Fibroblast of lung (primary cell): ENCODE measurements around the gene KCTD13. TPM values are rescaled to one million over a fixed set of nuclear protein-coding genes. Genes with fewer than 3 reads are reported as not detected.

Experiments
- DNase-seq, 2 donors: peaks; one replicate each; pipeline versions ENCODE4 v3.0.0 to v3.0.0-alpha.2; 2010; ENCODE audit warnings: low read depth in 2 of 2
- H2AFZ ChIP-seq: 2 replicates; pipeline ENCODE4 v1.5.1; 2012; ENCODE audit warnings: low read length, control low read depth, inconsistent platforms
- H3K27ac ChIP-seq: 2 replicates; pipeline ENCODE4 v1.5.1; 2011; ENCODE audit warnings: low read length, control low read depth; ENCODE audit not compliant: insufficient read depth
- H3K27me3 ChIP-seq: 2 replicates; pipeline ENCODE4 v1.5.1; 2011; ENCODE audit warnings: mild to moderate bottlenecking, low read length; ENCODE audit not compliant: control insufficient read depth, insufficient read depth
- H3K36me3 ChIP-seq: 2 replicates; pipeline ENCODE4 v1.5.1; 2011; ENCODE audit warnings: low read length; ENCODE audit not compliant: control insufficient read depth, insufficient read depth
- H3K4me1 ChIP-seq: 2 replicates; pipeline ENCODE4 v1.5.1; 2011; ENCODE audit warnings: low read length; ENCODE audit not compliant: control insufficient read depth, insufficient read depth; ENCODE audit errors: extremely low read depth
- H3K4me2 ChIP-seq: 2 replicates; pipeline ENCODE4 v1.5.1; 2011; ENCODE audit warnings: low read length, control low read depth; ENCODE audit not compliant: insufficient read depth; ENCODE audit errors: extremely low read depth
- H3K4me3 ChIP-seq, 4 experiments: fragments of 200-600 bp in 1 of 4; sonication (generic) in 1 of 4; replicated peaks in 1 of 4; 2 replicates each; pipeline ENCODE4 v1.5.1; 2011 to 2016; ENCODE audit warnings: low read length in 4 of 4, low read depth in 3 of 4, mild to moderate bottlenecking in 3 of 4, control low read depth in 2 of 4, inconsistent platforms in 1 of 4, mixed read lengths in 1 of 4; ENCODE audit not compliant: insufficient read depth in 1 of 4; ENCODE audit errors: control extremely low read depth in 1 of 4
- H3K79me2 ChIP-seq: 2 replicates; pipeline ENCODE4 v1.5.1; 2012; ENCODE audit warnings: mild to moderate bottlenecking, low read length, inconsistent platforms; ENCODE audit not compliant: control insufficient read depth, insufficient read depth
- H3K9ac ChIP-seq: 2 replicates; pipeline ENCODE4 v1.5.1; 2011; ENCODE audit warnings: mild to moderate bottlenecking, low read length, control low read depth; ENCODE audit not compliant: insufficient read depth
- H3K9me3 ChIP-seq: 2 replicates; pipeline ENCODE4 v1.5.1; 2012; ENCODE audit warnings: low read depth, low read length; ENCODE audit not compliant: control insufficient read depth, insufficient read depth
- H4K20me1 ChIP-seq: 2 replicates; pipeline ENCODE4 v1.5.1; 2011; ENCODE audit warnings: low read length; ENCODE audit not compliant: control insufficient read depth, insufficient read depth; ENCODE audit errors: extremely low read depth
- EZH2 ChIP-seq: IDR thresholded peaks from 2 replicates; pipeline ENCODE4 v1.5.1; 2012; ENCODE audit warnings: low read length, control low read depth, mild to moderate bottlenecking; ENCODE audit errors: missing control alignments
- polyA plus RNA-seq, 2 donors: library from polyadenylated mRNA; depleted of rRNA in 1 of 2; stranded (reverse) in 1 of 2; unstranded in 1 of 2; fragments of >200 nt; gene quantifications; 2 replicates each; pipeline ENCODE4 v1.2.1, GENCODE V29; 2011 to 2012; ENCODE audit warnings: missing spikeins in 1 of 2
- total RNA-seq: library from RNA; depleted of rRNA; stranded (reverse); fragments of >200 nt; gene quantifications from 2 replicates; pipeline ENCODE4 v1.2.1, GENCODE V29; 2014
- TF ChIP-seq, protein P1 (sequence below), 2 donors: IDR thresholded peaks in 1 of 2; conservative IDR thresholded peaks in 1 of 2; 1 replicate in 1 of 2; 2 replicates in 1 of 2; pipeline ENCODE4 v1.5.1; 2011 to 2012; ENCODE audit warnings: low read length in 2 of 2, control low read depth in 1 of 2, inconsistent platforms in 1 of 2, low read depth in 1 of 2, mild to moderate bottlenecking in 1 of 2

KCTD13 gene
- total and polyA plus RNA-seq, 2 donors (not counting 1 experiment from before 2014, with no cell fraction given): 5.9 to 6.3 TPM

DNA sequence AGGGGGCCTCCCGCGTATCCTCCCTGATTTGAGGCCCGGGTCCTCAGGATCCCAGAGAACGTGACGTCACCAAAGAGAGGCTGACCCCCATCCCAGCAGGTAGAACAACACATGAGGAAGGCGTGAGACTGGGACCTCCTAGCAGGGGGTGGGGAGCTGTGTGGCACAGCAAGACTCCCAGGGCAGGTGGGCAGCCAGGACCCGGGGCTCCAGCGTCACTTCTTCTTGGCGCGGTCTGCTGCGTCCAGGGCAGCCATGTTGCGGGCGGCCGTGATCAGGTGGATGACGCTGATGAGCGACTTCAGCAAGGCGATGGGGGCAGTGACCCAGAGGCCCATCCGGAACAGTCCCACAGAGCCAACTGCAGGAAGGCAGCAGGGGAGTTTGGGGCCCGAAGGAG is 67.1 kb downstream of the KCTD13 start:
- Histone ChIP-seq H3K27me3 (no peaks in the 10 kb centered on the region), H3K9ac (no peak overlapping the region), H3K27ac (no peak overlapping the region), H4K20me1 (no peaks in the 10 kb centered on the region), H3K79me2 (peaks cover 14% of the 10 kb centered on the region), H2AFZ (no peak overlapping the region), H3K9me3 (no peaks in the 10 kb centered on the region), H3K4me1 (no peaks in the 10 kb centered on the region), H3K36me3 (peaks cover 9% of the 10 kb centered on the region), H3K4me3 (no peak overlapping the region), H3K4me2 (no peak overlapping the region)
- no peak for DNase-seq
- TF ChIP-seq EZH2: no peak
- TF ChIP-seq, protein P1, sequence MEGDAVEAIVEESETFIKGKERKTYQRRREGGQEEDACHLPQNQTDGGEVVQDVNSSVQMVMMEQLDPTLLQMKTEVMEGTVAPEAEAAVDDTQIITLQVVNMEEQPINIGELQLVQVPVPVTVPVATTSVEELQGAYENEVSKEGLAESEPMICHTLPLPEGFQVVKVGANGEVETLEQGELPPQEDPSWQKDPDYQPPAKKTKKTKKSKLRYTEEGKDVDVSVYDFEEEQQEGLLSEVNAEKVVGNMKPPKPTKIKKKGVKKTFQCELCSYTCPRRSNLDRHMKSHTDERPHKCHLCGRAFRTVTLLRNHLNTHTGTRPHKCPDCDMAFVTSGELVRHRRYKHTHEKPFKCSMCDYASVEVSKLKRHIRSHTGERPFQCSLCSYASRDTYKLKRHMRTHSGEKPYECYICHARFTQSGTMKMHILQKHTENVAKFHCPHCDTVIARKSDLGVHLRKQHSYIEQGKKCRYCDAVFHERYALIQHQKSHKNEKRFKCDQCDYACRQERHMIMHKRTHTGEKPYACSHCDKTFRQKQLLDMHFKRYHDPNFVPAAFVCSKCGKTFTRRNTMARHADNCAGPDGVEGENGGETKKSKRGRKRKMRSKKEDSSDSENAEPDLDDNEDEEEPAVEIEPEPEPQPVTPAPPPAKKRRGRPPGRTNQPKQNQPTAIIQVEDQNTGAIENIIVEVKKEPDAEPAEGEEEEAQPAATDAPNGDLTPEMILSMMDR (conservative IDR thresholded peaks at IDR 0.05 in 1 of 2, IDR thresholded peaks at IDR 0.05 in 1 of 2; ENCODE audit: low read depth in 1 of 2, low read length in 2 of 2): no peak

DNA sequence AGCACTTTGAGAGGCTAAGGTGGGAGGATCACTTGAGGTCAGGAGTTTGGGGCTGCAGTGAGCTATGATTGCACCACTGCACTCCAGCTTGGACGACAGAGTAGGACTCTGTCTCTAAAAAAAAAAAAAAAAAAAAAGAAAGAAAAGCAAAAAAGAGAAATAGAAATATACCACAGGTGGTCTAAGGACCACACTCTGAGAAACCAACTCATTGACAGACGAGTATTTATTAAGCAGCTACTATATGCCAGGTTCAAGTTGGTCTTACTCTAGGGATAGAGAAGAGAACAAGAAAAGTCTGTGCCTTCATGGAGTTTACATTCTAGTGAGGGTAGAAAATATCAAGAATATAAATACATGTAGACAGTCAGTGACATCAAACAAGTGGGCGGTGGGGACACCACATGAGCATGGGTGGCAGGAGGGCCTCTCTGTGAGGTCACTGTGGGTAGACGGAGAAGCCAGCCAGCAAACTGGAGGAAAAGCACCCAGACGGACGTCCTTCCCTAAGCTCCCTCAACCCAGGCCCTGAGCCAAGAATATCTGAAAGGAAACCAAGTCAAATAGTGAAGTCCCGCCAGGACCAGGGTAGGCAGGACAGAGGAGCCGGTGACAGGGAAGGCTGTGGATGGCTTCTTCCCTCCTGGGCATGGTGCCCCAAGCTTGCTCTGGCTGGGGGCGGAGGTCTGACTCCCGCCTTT is 67.7 kb downstream of the KCTD13 start:
- Histone ChIP-seq H3K9ac (no peak overlapping the region), H3K27me3 (no peaks in the 10 kb centered on the region), H3K36me3 (peaks cover 9% of the 10 kb centered on the region), H3K79me2 (peaks cover 14% of the 10 kb centered on the region), H3K4me3 (no peak overlapping the region), H3K4me2 (no peak overlapping the region), H2AFZ (no peak overlapping the region), H3K27ac (no peak overlapping the region), H3K4me1 (no peaks in the 10 kb centered on the region), H3K9me3 (no peaks in the 10 kb centered on the region), H4K20me1 (no peaks in the 10 kb centered on the region)
- DNase-seq: no peak
- TF ChIP-seq, protein P1 (conservative IDR thresholded peaks at IDR 0.05 in 1 of 2, IDR thresholded peaks at IDR 0.05 in 1 of 2; ENCODE audit: low read depth in 1 of 2, low read length in 2 of 2): no peak
- no peak for TF ChIP-seq EZH2

DNA sequence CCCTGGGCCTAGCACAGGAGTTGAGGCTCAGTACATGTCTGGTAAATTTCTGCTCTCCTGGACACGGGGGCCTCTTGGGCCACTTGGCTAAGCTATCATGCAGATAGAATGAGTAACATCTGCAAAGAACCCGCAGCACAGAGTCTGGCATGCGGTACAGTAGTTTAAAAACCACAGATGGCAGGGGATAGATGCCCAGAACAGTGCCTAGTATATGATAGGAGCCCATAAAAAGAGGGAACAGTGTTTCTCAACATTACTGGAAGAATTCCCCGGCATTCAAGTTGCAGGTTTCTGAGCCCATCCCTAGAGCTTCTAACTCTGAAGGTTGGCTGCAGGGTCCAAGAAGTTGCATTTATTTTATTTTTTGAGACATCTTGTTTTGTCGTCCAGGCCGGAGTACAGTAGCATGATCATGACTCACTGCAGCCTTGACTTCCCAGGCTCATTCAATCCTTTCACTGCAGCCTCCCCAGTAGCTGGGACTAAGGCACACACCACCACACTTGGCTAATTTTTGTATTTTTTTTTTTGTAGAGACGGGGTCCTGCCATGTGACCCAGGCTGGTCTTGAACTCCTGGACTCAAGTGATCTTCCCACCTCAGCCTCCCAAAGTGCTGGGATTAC is 68.8 kb downstream of the KCTD13 start:
- peak; percentile 61 to 73 for DNase-seq
- Histone ChIP-seq H3K4me3 (no peak overlapping the region), H3K79me2 (peaks cover 9% of the 10 kb centered on the region), H4K20me1 (no peaks in the 10 kb centered on the region), H3K4me1 (no peaks in the 10 kb centered on the region), H3K27me3 (no peaks in the 10 kb centered on the region), H3K9ac (no peak overlapping the region), H3K27ac (no peak overlapping the region), H2AFZ (no peak overlapping the region), H3K36me3 (peaks cover 9% of the 10 kb centered on the region), H3K9me3 (no peaks in the 10 kb centered on the region), H3K4me2 (no peak overlapping the region)
- no peak for TF ChIP-seq EZH2
- TF ChIP-seq, protein P1 (conservative IDR thresholded peaks at IDR 0.05 in 1 of 2, IDR thresholded peaks at IDR 0.05 in 1 of 2; ENCODE audit: low read depth in 1 of 2, low read length in 2 of 2): no peak

Other genes starting within 250 kb of the KCTD13 start
- 53.7 and 94.0 TPM in 2 replicates for gene QPRT, start 247.0 kb downstream of the KCTD13 start, total RNA-seq
- 10.3 and 27.7 TPM in 2 replicates for gene QPRT, start 247.0 kb downstream of the KCTD13 start, polyA plus RNA-seq
- gene C16orf54, start 180.2 kb downstream of the KCTD13 start, total RNA-seq: not detected in 2 replicates
- gene C16orf54, start 180.2 kb downstream of the KCTD13 start, polyA plus RNA-seq: not detected in 2 replicates
- gene ZG16, start 148.0 kb downstream of the KCTD13 start, total RNA-seq: not detected in 2 replicates
- not detected in 2 replicates for gene ZG16, start 148.0 kb downstream of the KCTD13 start, polyA plus RNA-seq
- gene KIF22, start 135.5 kb downstream of the KCTD13 start, total RNA-seq: 4.4 and 17.7 TPM in 2 replicates
- 12.3 and 43.3 TPM in 2 replicates for gene KIF22, start 135.5 kb downstream of the KCTD13 start, polyA plus RNA-seq
- gene MAZ, start 119.7 kb downstream of the KCTD13 start, total RNA-seq: 131 and 136 TPM in 2 replicates
- 68.1 and 96.6 TPM in 2 replicates for gene MAZ, start 119.7 kb downstream of the KCTD13 start, polyA plus RNA-seq
- gene PRRT2, start 114.0 kb downstream of the KCTD13 start, total RNA-seq: 2.1 TPM in 2 replicates
- 1.3 and 2.9 TPM in 2 replicates for gene PRRT2, start 114.0 kb downstream of the KCTD13 start, polyA plus RNA-seq
- 10.7 and 12.1 TPM in 2 replicates for gene PAGR1, start 110.1 kb downstream of the KCTD13 start, total RNA-seq
- 10.0 and 16.2 TPM in 2 replicates for gene PAGR1, start 110.1 kb downstream of the KCTD13 start, polyA plus RNA-seq
- 336 and 518 TPM in 2 replicates for gene MVP, start 105.8 kb downstream of the KCTD13 start, total RNA-seq
- gene MVP, start 105.8 kb downstream of the KCTD13 start, polyA plus RNA-seq: 208 and 214 TPM in 2 replicates
- 89.1 and 99.6 TPM in 2 replicates for gene CDIPT, start 63.0 kb downstream of the KCTD13 start, total RNA-seq
- gene CDIPT, start 63.0 kb downstream of the KCTD13 start, polyA plus RNA-seq: 78.1 and 84.9 TPM in 2 replicates
- 1.8 and 2.6 TPM in 2 replicates for gene SEZ6L2, start 26.7 kb downstream of the KCTD13 start, total RNA-seq
- gene SEZ6L2, start 26.7 kb downstream of the KCTD13 start, polyA plus RNA-seq: 0.80 and 1.2 TPM in 2 replicates
- 5.4 and 5.9 TPM in 2 replicates for gene ASPHD1, start 25.7 kb downstream of the KCTD13 start, total RNA-seq
- 0.77 and 1.3 TPM in 2 replicates for gene ASPHD1, start 25.7 kb downstream of the KCTD13 start, polyA plus RNA-seq
- gene TMEM219, start 35.9 kb upstream of the KCTD13 start, total RNA-seq: 80.6 and 100 TPM in 2 replicates
- 79.4 and 86.3 TPM in 2 replicates for gene TMEM219, start 35.9 kb upstream of the KCTD13 start, polyA plus RNA-seq
- gene TAOK2, start 47.6 kb upstream of the KCTD13 start, total RNA-seq: 36.5 and 41.3 TPM in 2 replicates
- 12.3 and 14.3 TPM in 2 replicates for gene TAOK2, start 47.6 kb upstream of the KCTD13 start, polyA plus RNA-seq
- gene HIRIP3, start 69.4 kb upstream of the KCTD13 start, total RNA-seq: 5.6 and 7.9 TPM in 2 replicates
- 3.0 and 7.2 TPM in 2 replicates for gene HIRIP3, start 69.4 kb upstream of the KCTD13 start, polyA plus RNA-seq
- 16.3 and 18.5 TPM in 2 replicates for gene INO80E, start 70.0 kb upstream of the KCTD13 start, total RNA-seq
- 21.9 and 37.1 TPM in 2 replicates for gene INO80E, start 70.0 kb upstream of the KCTD13 start, polyA plus RNA-seq
- 0.26 and 0.33 TPM in 2 replicates for gene DOC2A, start 84.8 kb upstream of the KCTD13 start, total RNA-seq
- 0.03 TPM in 1 of 2 replicates, not detected in the other for gene DOC2A, start 84.8 kb upstream of the KCTD13 start, polyA plus RNA-seq
- not detected in 2 replicates for gene C16orf92, start 97.0 kb upstream of the KCTD13 start, total RNA-seq
- gene C16orf92, start 97.0 kb upstream of the KCTD13 start, polyA plus RNA-seq: not detected in 2 replicates
- gene TLCD3B, start 105.0 kb upstream of the KCTD13 start, total RNA-seq: not detected in 2 replicates
- gene TLCD3B, start 105.0 kb upstream of the KCTD13 start, polyA plus RNA-seq: 0.11 TPM in 1 of 2 replicates, not detected in the other
- 461 and 474 TPM in 2 replicates for gene ALDOA, start 139.5 kb upstream of the KCTD13 start, total RNA-seq
- gene ALDOA, start 139.5 kb upstream of the KCTD13 start, polyA plus RNA-seq: 1,015 and 1,066 TPM in 2 replicates
- 134 and 147 TPM in 2 replicates for gene PPP4C, start 149.8 kb upstream of the KCTD13 start, total RNA-seq
- gene PPP4C, start 149.8 kb upstream of the KCTD13 start, polyA plus RNA-seq: 116 and 161 TPM in 2 replicates
- 0.26 and 0.33 TPM in 2 replicates for gene TBX6, start 165.7 kb upstream of the KCTD13 start, total RNA-seq
- gene TBX6, start 165.7 kb upstream of the KCTD13 start, polyA plus RNA-seq: not detected in 2 replicates
- 16.0 and 19.5 TPM in 2 replicates for gene YPEL3, start 170.0 kb upstream of the KCTD13 start, total RNA-seq
- 11.9 and 21.4 TPM in 2 replicates for gene YPEL3, start 170.0 kb upstream of the KCTD13 start, polyA plus RNA-seq
- gene GDPD3, start 187.3 kb upstream of the KCTD13 start, total RNA-seq: 1.0 and 1.2 TPM in 2 replicates
- gene GDPD3, start 187.3 kb upstream of the KCTD13 start, polyA plus RNA-seq: 1.2 and 1.3 TPM in 2 replicates
- gene MAPK3, start 197.0 kb upstream of the KCTD13 start, total RNA-seq: 32.1 and 48.7 TPM in 2 replicates
- 167 and 264 TPM in 2 replicates for gene MAPK3, start 197.0 kb upstream of the KCTD13 start, polyA plus RNA-seq